ENCODE measurements around the gene HS3ST2.
"Not testable (repeated sequence)": the region's sequence is repeated elsewhere in the genome, so short reads cannot be mapped to it uniquely, and the experiment has no call there.

Gene HS3ST2

DNA sequence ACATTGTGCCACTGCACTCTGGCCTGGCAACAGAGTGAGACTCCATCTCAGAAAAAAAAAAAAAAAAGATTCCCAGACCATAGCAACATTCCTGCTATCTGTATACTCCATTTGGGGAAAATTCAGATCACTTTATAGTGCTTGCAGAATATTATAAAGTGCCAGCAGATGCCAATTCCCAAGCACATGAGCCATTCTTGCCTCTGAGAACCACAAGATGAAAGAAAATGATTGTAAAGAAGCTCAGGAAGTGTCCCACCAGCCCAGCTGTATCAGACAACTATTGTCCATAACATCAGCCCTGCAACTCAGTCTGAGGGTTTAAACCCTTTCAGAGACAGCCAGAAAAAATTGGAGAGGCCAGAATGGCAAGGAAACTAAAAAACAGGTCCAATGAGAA is 69.0 kb downstream of the HS3ST2 start:
- Mint-ChIP-seq H3K4me3 (no peak overlapping the region), H3K4me1 (ENCODE audit: low read depth) (no peaks in the 10 kb centered on the region), H3K27me3 (peaks cover 15% of the 10 kb centered on the region), H3K9me3 (no peaks in the 10 kb centered on the region), H3K27ac (no peak overlapping the region), H3K36me3 (ENCODE audit: low read depth) (no peaks in the 10 kb centered on the region)

DNA sequence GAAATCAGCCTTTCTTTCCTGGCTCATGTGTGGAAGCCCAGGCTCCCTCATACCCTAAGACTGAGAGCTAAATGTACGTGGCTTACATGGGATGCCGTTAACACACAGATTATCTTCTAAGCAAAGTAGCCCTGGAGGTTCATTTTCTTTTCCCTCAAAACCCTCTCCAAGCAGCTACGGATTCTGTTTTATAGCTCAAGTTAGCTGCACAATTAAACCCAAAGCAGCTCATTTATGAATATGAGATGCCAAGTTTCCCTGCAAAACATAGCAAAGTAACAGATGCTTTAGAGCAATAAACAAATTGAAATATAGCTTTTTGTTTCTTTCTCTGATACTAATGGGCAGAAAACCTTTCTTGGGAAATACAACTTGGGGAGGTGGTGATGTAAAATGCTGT is 72.0 kb downstream of the HS3ST2 start:
- Mint-ChIP-seq H3K27me3 (peaks cover 8% of the 10 kb centered on the region), H3K36me3 (ENCODE audit: low read depth) (no peaks in the 10 kb centered on the region), H3K4me1 (ENCODE audit: low read depth) (no peaks in the 10 kb centered on the region), H3K27ac (no peak overlapping the region), H3K9me3 (no peaks in the 10 kb centered on the region), H3K4me3 (no peak overlapping the region)

DNA sequence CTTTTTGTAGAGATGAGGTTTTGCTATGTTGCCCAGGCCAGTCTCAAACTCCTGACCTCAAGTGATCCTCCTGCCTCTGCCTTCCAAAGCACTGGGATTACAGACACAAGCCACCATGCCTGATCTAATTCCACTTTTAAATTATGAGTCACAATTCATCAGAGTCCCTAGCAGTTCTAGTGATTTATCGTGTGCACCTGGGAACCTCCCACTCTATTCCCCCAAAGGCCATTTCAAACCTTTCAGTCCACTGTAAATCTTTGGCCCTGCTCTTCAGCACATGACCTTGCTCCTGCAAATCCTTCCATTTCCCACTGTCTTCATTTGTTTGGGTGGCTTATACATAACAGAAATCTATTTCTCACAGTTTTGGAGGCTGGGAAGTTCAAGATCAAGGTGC is 73.0 kb downstream of the HS3ST2 start:
- Mint-ChIP-seq H3K4me3 (no peak overlapping the region), H3K4me1 (ENCODE audit: low read depth) (no peaks in the 10 kb centered on the region), H3K27ac (no peak overlapping the region), H3K9me3 (no peaks in the 10 kb centered on the region), H3K36me3 (ENCODE audit: low read depth) (no peaks in the 10 kb centered on the region), H3K27me3 (peaks cover 8% of the 10 kb centered on the region)

DNA sequence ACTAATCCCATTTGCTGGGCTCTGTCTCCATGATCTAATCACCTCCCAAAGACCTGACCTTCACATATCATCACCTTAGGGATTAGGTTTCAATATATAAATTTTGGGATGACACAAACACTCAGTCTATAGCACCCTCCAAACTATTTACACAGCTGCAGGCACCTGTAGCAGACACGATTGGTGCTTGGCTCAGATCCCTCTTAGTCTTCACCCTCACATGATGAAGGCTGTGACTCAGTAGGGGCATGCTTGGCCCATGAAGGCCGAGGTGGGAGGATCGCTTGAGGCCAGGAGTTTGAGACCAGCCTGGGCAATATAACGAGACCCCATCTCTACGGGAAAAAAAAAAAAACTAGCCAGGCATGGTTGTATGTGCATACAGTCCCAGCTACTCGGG is 73.5 kb downstream of the HS3ST2 start:
- Mint-ChIP-seq H3K27me3 (peaks cover 8% of the 10 kb centered on the region), H3K36me3 (ENCODE audit: low read depth) (no peaks in the 10 kb centered on the region), H3K4me3 (no peak overlapping the region), H3K9me3 (no peaks in the 10 kb centered on the region), H3K4me1 (ENCODE audit: low read depth) (no peaks in the 10 kb centered on the region), H3K27ac (no peak overlapping the region)

DNA sequence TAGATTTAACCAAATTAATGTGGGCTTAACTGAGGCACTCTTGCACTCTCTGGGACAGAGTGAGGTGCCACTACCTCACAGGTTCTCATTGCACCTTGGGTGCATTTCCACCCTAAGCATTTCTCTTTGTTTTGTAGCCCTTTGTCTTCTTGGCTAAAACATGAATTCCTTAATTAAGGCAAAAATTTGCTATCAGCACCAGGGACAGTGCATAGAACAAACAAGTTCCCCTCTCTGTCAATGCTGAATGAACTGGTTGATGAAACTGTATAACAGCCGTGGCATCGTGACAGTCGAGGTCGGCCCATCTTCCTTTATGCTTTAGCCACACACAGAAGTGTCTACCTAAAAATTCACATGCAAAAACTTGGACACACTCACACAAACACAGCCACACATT is 74.8 kb downstream of the HS3ST2 start:
- Mint-ChIP-seq H3K4me3 (no peak overlapping the region), H3K36me3 (ENCODE audit: low read depth) (no peaks in the 10 kb centered on the region), H3K27ac (no peak overlapping the region), H3K27me3 (peaks cover 4% of the 10 kb centered on the region), H3K9me3 (no peaks in the 10 kb centered on the region), H3K4me1 (ENCODE audit: low read depth) (no peaks in the 10 kb centered on the region)

DNA sequence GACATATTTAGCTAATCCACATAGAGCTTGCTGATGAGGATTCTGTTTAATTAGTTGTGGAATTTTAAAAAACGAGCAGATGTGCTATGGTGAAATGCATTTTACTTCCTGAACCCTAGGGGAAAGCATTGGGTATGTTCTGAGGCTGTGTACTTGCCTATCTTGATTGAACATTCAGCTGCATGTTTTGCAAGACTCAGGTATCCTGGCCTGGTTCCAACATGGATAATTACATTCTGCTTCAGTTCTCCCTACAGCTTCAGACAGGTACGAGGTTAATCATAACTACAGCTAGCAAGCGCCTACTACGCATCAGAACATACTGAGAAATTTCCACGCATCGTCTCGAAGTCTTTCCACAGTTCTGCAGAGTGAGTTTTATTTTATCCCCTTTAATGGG is 77.0 kb downstream of the HS3ST2 start:
- Mint-ChIP-seq H3K36me3 (ENCODE audit: low read depth) (no peaks in the 10 kb centered on the region), H3K27ac (no peak overlapping the region), H3K27me3 (peaks cover 17% of the 10 kb centered on the region), H3K9me3 (no peaks in the 10 kb centered on the region), H3K4me1 (ENCODE audit: low read depth) (no peaks in the 10 kb centered on the region), H3K4me3 (no peak overlapping the region)

DNA sequence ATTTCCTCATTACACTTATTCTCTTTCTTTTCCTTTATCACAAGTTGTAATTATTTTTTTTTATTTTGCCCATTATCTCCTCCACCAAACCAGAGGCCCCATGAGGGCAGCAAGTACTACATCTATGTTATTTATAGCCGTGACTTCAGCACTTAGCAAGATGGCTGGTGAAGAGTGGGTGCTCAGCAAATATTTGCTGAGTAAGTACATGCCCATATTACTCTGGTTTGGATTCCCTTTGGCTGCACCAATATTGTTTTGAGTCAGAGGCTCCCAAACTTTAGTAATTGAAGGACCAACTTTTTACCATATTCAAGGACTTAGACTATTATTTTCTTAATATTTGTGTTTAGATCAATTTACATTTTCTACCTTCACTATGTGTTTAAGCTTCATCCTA is 83.2 kb downstream of the HS3ST2 start:
- Mint-ChIP-seq H3K27me3 (peaks cover 32% of the 10 kb centered on the region), H3K4me3 (no peak overlapping the region), H3K27ac (no peak overlapping the region), H3K9me3 (no peaks in the 10 kb centered on the region), H3K4me1 (ENCODE audit: low read depth) (no peaks in the 10 kb centered on the region), H3K36me3 (ENCODE audit: low read depth) (no peaks in the 10 kb centered on the region)

DNA sequence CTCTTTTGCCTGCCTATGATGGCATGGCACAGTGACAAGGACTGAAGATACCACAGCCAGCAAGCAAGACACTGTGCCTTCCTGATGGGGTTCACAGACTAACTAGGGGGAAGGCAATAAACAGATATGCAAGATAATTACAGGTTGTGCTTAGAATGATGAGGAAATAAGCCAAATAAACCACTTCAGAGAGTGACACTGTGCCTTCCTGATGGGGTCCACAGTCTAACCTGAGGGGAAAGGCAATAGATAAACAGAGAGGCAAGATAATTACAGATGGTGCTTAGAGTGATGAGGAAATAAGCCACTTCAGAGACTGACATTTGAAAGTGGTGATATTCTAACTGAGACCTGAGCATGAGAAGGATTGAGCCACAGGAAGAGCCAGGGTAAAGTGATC is 84.2 kb downstream of the HS3ST2 start:
- H3K36me3 Mint-ChIP-seq (ENCODE audit: low read depth), result no peaks in the 10 kb centered on the region
- peaks cover 38% of the 10 kb centered on the region for H3K27me3 Mint-ChIP-seq
- no peaks in the 10 kb centered on the region for H3K9me3 Mint-ChIP-seq
- no peak overlapping the region for H3K27ac Mint-ChIP-seq
- H3K4me1 Mint-ChIP-seq (ENCODE audit: low read depth), result no peaks in the 10 kb centered on the region
- no peak overlapping the region for H3K4me3 Mint-ChIP-seq

DNA sequence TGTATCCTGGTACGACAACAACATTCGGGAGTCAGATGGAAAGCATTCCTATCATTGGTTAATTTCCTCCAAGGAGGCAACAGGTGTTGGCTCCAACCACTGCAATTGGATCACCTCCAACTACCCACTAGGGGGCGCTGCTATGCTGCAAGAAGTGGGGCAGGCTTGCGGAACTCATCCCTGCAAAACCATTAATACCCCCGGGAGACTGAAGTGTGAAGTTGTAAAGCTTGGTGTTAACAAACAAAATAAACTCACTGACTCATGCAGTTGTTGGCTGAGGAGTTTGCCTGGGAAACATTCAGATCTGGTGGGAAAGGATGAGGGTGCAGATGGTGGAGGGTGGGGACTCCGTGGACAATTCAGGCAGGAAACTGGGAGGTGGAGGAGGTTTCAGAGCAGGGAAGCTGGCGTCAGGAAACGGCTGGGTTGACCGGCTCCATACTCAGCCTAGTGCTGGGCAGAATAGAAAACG is 84.9 kb downstream of the HS3ST2 start:
- Mint-ChIP-seq H3K36me3 (ENCODE audit: low read depth) (no peaks in the 10 kb centered on the region), H3K27me3 (peaks cover 38% of the 10 kb centered on the region), H3K27ac (no peak overlapping the region), H3K4me1 (ENCODE audit: low read depth) (no peaks in the 10 kb centered on the region), H3K4me3 (no peak overlapping the region), H3K9me3 (no peaks in the 10 kb centered on the region)

DNA sequence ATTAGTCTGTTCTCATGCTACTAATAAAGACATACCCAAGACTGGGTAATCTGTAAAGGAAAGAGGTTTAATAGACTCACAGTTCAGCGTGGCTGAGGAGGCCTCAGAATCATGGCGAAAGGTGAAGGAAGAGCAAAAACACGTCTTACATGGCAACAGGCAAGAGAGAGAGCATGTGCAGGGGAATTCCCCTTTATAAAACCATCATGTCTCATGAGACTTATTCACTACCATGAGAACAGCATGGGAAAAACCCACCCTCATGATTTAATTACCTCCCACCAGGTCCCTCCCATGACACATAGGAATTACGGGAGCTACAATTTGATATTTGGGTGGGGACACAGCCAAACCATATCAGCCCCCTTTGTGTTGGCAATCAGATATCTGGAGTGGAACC is 85.6 kb downstream of the HS3ST2 start:
- H3K4me3 Mint-ChIP-seq; H3K4me1 Mint-ChIP-seq (ENCODE audit: low read depth); H3K9me3 Mint-ChIP-seq; H3K27ac Mint-ChIP-seq; H3K36me3 Mint-ChIP-seq (ENCODE audit: low read depth): not testable (repeated sequence)
- peaks cover 38% of the 10 kb centered on the region for H3K27me3 Mint-ChIP-seq

DNA sequence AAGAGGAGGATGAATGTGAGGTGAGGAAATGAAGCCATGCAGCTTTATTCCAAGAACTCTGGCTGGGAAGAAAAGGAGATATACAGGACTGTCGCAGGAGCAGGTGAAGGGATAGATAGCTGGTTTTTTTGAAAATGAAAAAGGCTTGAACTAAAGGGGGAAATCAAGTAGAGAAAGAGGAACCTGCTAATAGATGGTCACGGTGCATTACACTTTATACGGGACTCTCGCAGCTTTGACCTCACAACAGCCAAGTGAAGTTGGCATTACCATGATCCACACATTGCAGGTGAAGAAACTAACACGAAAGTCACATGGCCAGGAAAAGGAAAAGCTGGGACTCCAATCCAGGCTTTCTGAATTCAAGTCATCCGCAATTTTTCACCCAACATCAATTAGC is 86.9 kb downstream of the HS3ST2 start:
- Mint-ChIP-seq H3K27me3 (peaks cover 30% of the 10 kb centered on the region), H3K27ac (no peak overlapping the region), H3K4me1 (ENCODE audit: low read depth) (no peaks in the 10 kb centered on the region), H3K4me3 (no peak overlapping the region), H3K9me3 (no peaks in the 10 kb centered on the region), H3K36me3 (ENCODE audit: low read depth) (no peaks in the 10 kb centered on the region)

DNA sequence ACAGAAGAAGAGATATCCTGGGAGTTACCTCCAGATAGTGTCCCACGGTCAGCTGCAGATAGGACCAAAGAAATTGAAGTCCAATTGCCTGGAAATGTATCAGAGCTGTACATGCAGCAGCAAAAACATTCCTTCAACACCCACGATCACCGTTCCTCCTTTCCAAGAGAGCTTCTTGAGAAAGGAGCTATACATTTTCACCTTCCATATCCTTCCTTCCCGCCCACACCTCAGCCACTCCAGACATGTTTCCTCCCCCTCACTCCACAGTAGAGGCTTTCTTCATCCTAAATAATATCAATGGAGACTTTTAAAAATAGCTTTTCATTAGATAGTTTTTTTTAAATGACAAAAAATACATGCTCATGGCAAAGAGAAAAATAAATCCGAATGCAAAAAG is 87.6 kb downstream of the HS3ST2 start:
- Mint-ChIP-seq H3K27ac (no peak overlapping the region), H3K4me1 (ENCODE audit: low read depth) (no peaks in the 10 kb centered on the region)

DNA sequence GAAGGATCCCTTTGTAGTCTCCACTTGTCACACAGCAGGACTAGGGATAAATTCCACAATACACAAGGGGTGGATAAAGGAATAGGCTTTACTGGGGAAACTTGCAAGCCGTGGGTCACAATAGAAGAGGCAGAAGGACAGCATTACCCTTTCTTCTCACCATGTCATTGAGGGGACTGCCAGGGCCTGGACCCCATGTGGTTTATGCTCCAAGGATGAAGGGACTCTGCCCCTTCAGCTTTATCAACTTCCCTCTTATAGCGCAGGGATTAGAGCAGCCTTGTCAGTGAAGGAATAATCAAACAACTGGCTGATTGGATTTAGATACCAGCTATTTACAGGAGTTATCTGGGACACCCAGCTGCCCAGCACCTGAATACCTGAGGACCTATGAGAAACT is 89.8 kb downstream of the HS3ST2 start:
- Mint-ChIP-seq H3K9me3 (no peaks in the 10 kb centered on the region), H3K27ac (no peak overlapping the region), H3K4me3 (no peak overlapping the region), H3K36me3 (ENCODE audit: low read depth) (no peaks in the 10 kb centered on the region), H3K4me1 (ENCODE audit: low read depth) (no peaks in the 10 kb centered on the region), H3K27me3 (peaks cover 35% of the 10 kb centered on the region)

More for the DNA sequence above, 87.6 kb downstream of the HS3ST2 start:
- H3K27me3 Mint-ChIP-seq, result peaks cover 25% of the 10 kb centered on the region
- H3K36me3 Mint-ChIP-seq (ENCODE audit: low read depth), result no peaks in the 10 kb centered on the region
- no peaks in the 10 kb centered on the region for H3K9me3 Mint-ChIP-seq
- H3K4me3 Mint-ChIP-seq, result no peak overlapping the region

DNA sequence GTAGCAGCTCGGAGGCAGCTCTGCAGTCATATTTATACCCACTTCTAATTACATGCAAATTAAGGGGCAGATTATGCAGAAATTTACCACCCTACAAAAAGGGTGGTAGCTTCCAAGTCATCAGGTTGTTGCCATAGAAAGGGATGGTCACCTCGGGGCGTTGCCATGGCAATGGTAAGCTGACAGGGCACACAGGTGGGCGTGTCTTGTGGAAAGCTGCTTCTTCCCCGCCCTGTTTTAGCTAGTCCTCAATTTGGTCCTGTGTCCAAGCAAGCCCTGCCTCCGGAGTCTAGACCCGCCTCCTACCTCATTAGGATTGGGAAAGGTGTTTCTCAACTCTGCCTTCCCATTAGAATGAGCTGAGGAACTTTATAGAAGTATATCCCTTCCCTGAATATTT is 98.7 kb downstream of the HS3ST2 start:
- Mint-ChIP-seq H3K27ac (no peak overlapping the region), H3K4me3 (no peak overlapping the region), H3K4me1 (ENCODE audit: low read depth) (no peaks in the 10 kb centered on the region), H3K36me3 (ENCODE audit: low read depth) (no peaks in the 10 kb centered on the region), H3K9me3 (no peaks in the 10 kb centered on the region), H3K27me3 (peaks cover 7% of the 10 kb centered on the region)

DNA sequence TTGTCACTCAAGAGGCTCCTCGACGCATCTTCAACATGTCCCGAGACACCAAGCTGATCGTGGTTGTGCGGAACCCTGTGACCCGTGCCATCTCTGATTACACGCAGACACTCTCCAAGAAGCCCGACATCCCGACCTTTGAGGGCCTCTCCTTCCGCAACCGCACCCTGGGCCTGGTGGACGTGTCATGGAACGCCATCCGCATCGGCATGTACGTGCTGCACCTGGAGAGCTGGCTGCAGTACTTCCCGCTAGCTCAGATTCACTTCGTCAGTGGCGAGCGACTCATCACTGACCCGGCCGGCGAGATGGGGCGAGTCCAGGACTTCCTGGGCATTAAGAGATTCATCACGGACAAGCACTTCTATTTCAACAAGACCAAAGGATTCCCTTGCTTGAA is 101.0 kb downstream of the HS3ST2 start:
- Mint-ChIP-seq H3K9me3 (no peaks in the 10 kb centered on the region), H3K4me1 (ENCODE audit: low read depth) (no peaks in the 10 kb centered on the region), H3K27me3 (peaks cover 7% of the 10 kb centered on the region), H3K36me3 (ENCODE audit: low read depth) (no peaks in the 10 kb centered on the region), H3K4me3 (no peak overlapping the region), H3K27ac (no peak overlapping the region)

DNA sequence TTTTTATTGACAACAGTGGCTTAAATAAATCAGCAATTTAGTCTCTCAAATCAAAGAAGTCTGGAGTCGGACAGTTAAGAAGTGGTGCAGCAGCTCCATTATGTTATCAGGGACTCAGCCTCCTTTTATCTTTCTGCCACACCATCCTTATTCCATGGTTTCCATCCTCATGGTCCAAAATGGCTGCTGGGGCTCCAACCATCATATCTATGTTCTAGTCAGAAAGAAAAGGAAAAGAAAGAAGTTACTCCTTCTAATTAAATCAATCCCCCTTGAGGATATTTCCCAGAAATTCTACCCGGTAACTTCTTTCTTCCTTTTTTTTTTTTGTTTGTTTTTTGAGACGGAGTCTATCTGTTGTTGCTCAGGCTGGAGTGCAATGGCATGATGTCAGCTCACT is 109.5 kb downstream of the HS3ST2 start:
- peaks cover 13% of the 10 kb centered on the region for H3K27me3 Mint-ChIP-seq
- H3K36me3 Mint-ChIP-seq (ENCODE audit: low read depth), result no peaks in the 10 kb centered on the region
- H3K27ac Mint-ChIP-seq, result no peak overlapping the region
- no peak overlapping the region for H3K4me3 Mint-ChIP-seq
- no peaks in the 10 kb centered on the region for H3K4me1 Mint-ChIP-seq (ENCODE audit: low read depth)
- no peaks in the 10 kb centered on the region for H3K9me3 Mint-ChIP-seq

DNA sequence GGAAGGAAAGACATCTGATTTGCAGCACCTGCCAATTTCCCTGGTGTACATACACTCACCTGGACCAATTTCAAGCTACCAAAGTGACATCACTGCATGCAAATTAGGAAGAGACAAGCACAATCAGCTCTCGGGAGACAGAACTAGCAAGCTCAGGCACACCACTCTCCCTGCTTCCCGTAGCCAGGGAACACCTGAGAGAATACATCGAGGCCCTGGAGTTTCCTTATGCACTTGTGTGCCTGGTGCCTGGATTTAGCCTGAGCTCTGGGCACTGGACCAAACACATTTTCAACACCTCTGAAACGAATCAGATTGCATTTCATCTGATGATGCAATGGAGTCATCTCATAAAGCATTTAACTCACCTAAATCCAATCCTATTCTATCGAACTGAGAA is 110.5 kb downstream of the HS3ST2 start:
- H3K36me3 Mint-ChIP-seq (ENCODE audit: low read depth), result no peaks in the 10 kb centered on the region
- H3K27ac Mint-ChIP-seq, result no peak overlapping the region
- no peak overlapping the region for H3K4me3 Mint-ChIP-seq
- H3K9me3 Mint-ChIP-seq, result no peaks in the 10 kb centered on the region
- peaks cover 11% of the 10 kb centered on the region for H3K27me3 Mint-ChIP-seq
- H3K4me1 Mint-ChIP-seq (ENCODE audit: low read depth), result no peaks in the 10 kb centered on the region

Measured in stimulated activated naive CD8-positive, alpha-beta T cell treated with anti-CD3 and anti-CD28 coated beads, Interleukin-15, Interleukin-2, amounts not matched to agents 100 ng/mL and 50 ng/mL, for 24 hours (primary cell).